GM18861 (cell line): Measurements from ENCODE around the gene XPO6.

Experiments used
- ATAC-seq: cut with Tn5 transposase; IDR thresholded peaks from one replicate; pipeline ENCODE4 v1.9.1; 2021; ENCODE audit not compliant: unreplicated experiment

Gene XPO6

GRCh38 chr16:28210979-28211588, 681 bp downstream of the XPO6 start:
- ATAC-seq = no peak

GRCh38 chr16:28210264-28210663, 1.5 kb downstream of the XPO6 start:
- no peak for ATAC-seq

- no peak for ATAC-seq
These were observed 2.9 kb downstream of the XPO6 start for GRCh38 chr16:28208824-28209223.

GRCh38 chr16:28208131-28208530, 3.6 kb downstream of the XPO6 start:
- no peak for ATAC-seq

- no peak for ATAC-seq
These were observed 4.4 kb downstream of the XPO6 start for GRCh38 chr16:28207399-28207798.

GRCh38 chr16:28205974-28206373, 5.8 kb downstream of the XPO6 start:
- ATAC-seq = no peak

- ATAC-seq = no peak
These were observed 6.5 kb downstream of the XPO6 start for GRCh38 chr16:28205117-28205899.

GRCh38 chr16:28204622-28205021, 7.1 kb downstream of the XPO6 start:
- no peak for ATAC-seq

GRCh38 chr16:28204204-28204603, 7.6 kb downstream of the XPO6 start:
- no peak for ATAC-seq

GRCh38 chr16:28202147-28202746, 9.5 kb downstream of the XPO6 start:
- ATAC-seq = no peak

- no peak for ATAC-seq
These were observed 11.1 kb downstream of the XPO6 start for GRCh38 chr16:28200661-28201060.

- ATAC-seq = no peak
These were observed 15.3 kb downstream of the XPO6 start for GRCh38 chr16:28196387-28196987.

- no peak for ATAC-seq
These were observed 15.9 kb downstream of the XPO6 start for GRCh38 chr16:28195859-28196258.

GRCh38 chr16:28193530-28194423, 18.0 kb downstream of the XPO6 start:
- peak; percentile 18 for ATAC-seq

GRCh38 chr16:28192806-28193529, 18.8 kb downstream of the XPO6 start:
- peak; percentile 45 for ATAC-seq

- ATAC-seq = no peak
These were observed 20.3 kb downstream of the XPO6 start for GRCh38 chr16:28191364-28191960.

GRCh38 chr16:28189245-28189644, 22.5 kb downstream of the XPO6 start:
- ATAC-seq = no peak

GRCh38 chr16:28188085-28188916, 23.5 kb downstream of the XPO6 start:
- peak; percentile 71 for ATAC-seq

GRCh38 chr16:28187595-28188004, 24.2 kb downstream of the XPO6 start:
- ATAC-seq = peak; percentile 52
